K562 (cell line): ENCODE results near the gene RCOR3. TPM values are rescaled to one million over a fixed set of nuclear protein-coding genes. Genes with fewer than 3 reads are reported as not detected.

Experiments
- ARID1B ChIP-seq: fragments of 450-650 bp; IDR thresholded peaks from 2 replicates; pipeline ENCODE4 v1.6.1; 2016; ENCODE audit warnings: antibody characterized with exemption, mild to moderate bottlenecking, inconsistent platforms
- ATF3 ChIP-seq, 2 experiments: fragments of 450-650 bp in 1 of 2; sonication (generic) in 1 of 2; formaldehyde crosslinking in 1 of 2; IDR thresholded peaks in 1 of 2; conservative IDR thresholded peaks in 1 of 2; 2 replicates each; pipeline versions ENCODE4 v1.6.1 to v1.8.1; 2016 to 2023; ENCODE audit warnings: mild to moderate bottlenecking in 2 of 2, moderate library complexity in 2 of 2, inconsistent platforms in 1 of 2, missing genetic modification reagents in 1 of 2
- CEBPB ChIP-seq: fragments of 450-650 bp; IDR thresholded peaks from 2 replicates; pipeline ENCODE4 v1.6.1; 2016; ENCODE audit warnings: missing genetic modification characterization, missing compliant biosample characterization
- EP300 ChIP-seq: IDR thresholded peaks from 2 replicates; pipeline ENCODE4 v1.6.1; 2012; ENCODE audit warnings: low read length, improper control_type of control experiment
- FOSL1 ChIP-seq: fragments of 200-800 bp; sonication (Bioruptor generic); conservative IDR thresholded peaks from 2 replicates; pipeline ENCODE4 v1.6.1; 2016; ENCODE audit warnings: missing genetic modification characterization, missing compliant biosample characterization
- GABPB2 ChIP-seq: fragments of 250-450 bp; sonication (Bioruptor Pico); conservative IDR thresholded peaks from 2 replicates; pipeline ENCODE4 v1.5.1; 2021; ENCODE audit warnings: mild to moderate bottlenecking
- HINFP ChIP-seq: fragments of 450-650 bp; conservative IDR thresholded peaks from 2 replicates; pipeline ENCODE4 v1.6.1; 2016; ENCODE audit warnings: missing genetic modification characterization, low read depth, mild to moderate bottlenecking, control low read depth, missing compliant biosample characterization
- JUN ChIP-seq, 2 experiments: sonication (generic) in 1 of 2; formaldehyde crosslinking in 1 of 2; IDR thresholded peaks; 2 replicates each; pipeline versions ENCODE4 v1.6.1 to v1.8.0; 2012 to 2022; ENCODE audit warnings: borderline replicate concordance in 2 of 2, mild to moderate bottlenecking in 2 of 2, improper control_type of control experiment in 1 of 2, low read depth in 1 of 2, low read length in 1 of 2, missing genetic modification reagents in 1 of 2
- JUND ChIP-seq, 2 experiments: IDR thresholded peaks; 2 replicates in 1 of 2; 3 replicates in 1 of 2; pipeline ENCODE4 v1.6.1; 2011; ENCODE audit warnings: borderline replicate concordance in 2 of 2, low read depth in 2 of 2, low read length in 2 of 2, improper control_type of control experiment in 1 of 2, missing biosample characterization in 1 of 2, missing genetic modification characterization in 1 of 2, missing genetic modification reagents in 1 of 2
- KLF16 ChIP-seq: IDR thresholded peaks from 2 replicates; pipeline ENCODE4 v1.6.1; 2016; ENCODE audit warnings: antibody characterized with exemption
- PATZ1 ChIP-seq: fragments of 250-450 bp; sonication (Bioruptor Pico); IDR thresholded peaks from 2 replicates; pipeline ENCODE4 v1.5.0; 2020; ENCODE audit warnings: mild to moderate bottlenecking, borderline replicate concordance
- RBM17 ChIP-seq: fragments of 200-400 bp; formaldehyde crosslinking; IDR thresholded peaks from 2 replicates; pipeline ENCODE4 v1.6.1; 2017; ENCODE audit warnings: low read depth, mild to moderate bottlenecking, low read length, borderline replicate concordance
- SMARCC2 ChIP-seq: fragments of 450-650 bp; IDR thresholded peaks from 2 replicates; pipeline ENCODE4 v1.6.1; 2017; ENCODE audit warnings: antibody characterized with exemption, moderate library complexity, mild to moderate bottlenecking, low read depth
- STAG1 ChIP-seq: sonication (generic); formaldehyde crosslinking; IDR thresholded peaks from 2 replicates; pipeline ENCODE4 v1.5.0; 2020; ENCODE audit warnings: missing genetic modification reagents, borderline replicate concordance
- TRIM24 ChIP-seq, 2 experiments: fragments of 450-650 bp; IDR thresholded peaks; 2 replicates each; pipeline ENCODE4 v1.6.1; 2016
- ZNF140 ChIP-seq: fragments of 250-450 bp; sonication (Bioruptor Pico); IDR thresholded peaks from 2 replicates; pipeline ENCODE4 v1.8.0; 2021; ENCODE audit warnings: moderate library complexity, mild to moderate bottlenecking, inconsistent platforms
- polyA plus RNA-seq, 8 experiments: library from polyadenylated mRNA; depleted of rRNA in 4 of 8; stranded (reverse) in 5 of 8; unstranded in 3 of 8; fragments of >200 nt; fragmentation: Nextera tagmentation in 2 of 8; fragmentation: Illumina TruSeq in 1 of 8; extraction: Ambion mirVana in 2 of 8; extraction: Trizol in 1 of 8; gene quantifications; 2 replicates each; pipeline versions ENCODE4 v1.2.1 to v1.2.3, GENCODE V29; 2011 to 2014; ENCODE audit warnings: inconsistent platforms in 1 of 8, missing spikeins in 1 of 8
- total RNA-seq, 7 experiments: library from RNA; depleted of rRNA in 6 of 7; stranded (reverse); fragments of >200 nt in 6 of 7; fragmentation: Illumina TruSeq in 2 of 7; extraction: Trizol in 2 of 7; gene quantifications; 2 replicates each; pipeline versions ENCODE4 v1.2.1 to v1.2.3, GENCODE V29; 2011 to 2021; ENCODE audit warnings: low replicate concordance in 1 of 7
- TF ChIP-seq, protein P1 (sequence below): fragments of 250-450 bp; sonication (Bioruptor Pico); IDR thresholded peaks from 2 replicates; pipeline ENCODE4 v1.4.0; 2020

RCOR3 gene
- total and polyA plus RNA-seq, 9 of the 15 experiments (the other 6 are each of a cell fraction or from before 2014, with no cell fraction given): 9.7 to 42.7 (median 29.5) TPM

DNA sequence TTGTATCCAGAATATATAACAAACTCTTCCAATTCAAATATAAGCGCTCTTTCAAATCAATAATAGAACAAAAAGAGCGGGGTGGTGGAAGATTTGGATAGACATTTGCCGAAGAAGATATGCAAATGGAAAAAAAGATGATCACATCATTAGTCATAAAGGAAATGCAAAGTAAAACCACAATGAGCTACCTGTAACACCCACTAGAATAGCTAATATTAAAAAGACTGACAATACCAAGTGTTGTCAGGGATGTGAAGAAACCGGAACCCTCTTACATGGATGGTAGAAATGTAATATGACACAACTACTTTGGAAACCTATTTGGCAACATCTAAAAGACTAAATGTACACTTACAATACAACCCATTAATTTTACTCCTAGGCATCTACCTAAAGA is 61.8 kb downstream of the RCOR3 start (continued):
- TF ChIP-seq, protein P1, sequence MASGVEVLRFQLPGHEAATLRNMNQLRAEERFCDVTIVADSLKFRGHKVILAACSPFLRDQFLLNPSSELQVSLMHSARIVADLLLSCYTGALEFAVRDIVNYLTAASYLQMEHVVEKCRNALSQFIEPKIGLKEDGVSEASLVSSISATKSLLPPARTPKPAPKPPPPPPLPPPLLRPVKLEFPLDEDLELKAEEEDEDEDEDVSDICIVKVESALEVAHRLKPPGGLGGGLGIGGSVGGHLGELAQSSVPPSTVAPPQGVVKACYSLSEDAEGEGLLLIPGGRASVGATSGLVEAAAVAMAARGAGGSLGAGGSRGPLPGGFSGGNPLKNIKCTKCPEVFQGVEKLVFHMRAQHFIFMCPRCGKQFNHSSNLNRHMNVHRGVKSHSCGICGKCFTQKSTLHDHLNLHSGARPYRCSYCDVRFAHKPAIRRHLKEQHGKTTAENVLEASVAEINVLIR (CRISPR knock-in tag): no peak
- TF ChIP-seq RBM17 (no peak), JUN (IDR thresholded peaks at IDR 0.05; ENCODE audit: borderline replicate concordance, low read depth, low read length) (peak; percentile 69), JUN (CRISPR knock-in tag; IDR thresholded peaks at IDR 0.05; ENCODE audit: borderline replicate concordance) (no peak), ATF3 (IDR thresholded peaks at IDR 0.05) (peak; percentile 80), ATF3 (CRISPR knock-in tag; conservative IDR thresholded peaks at IDR 0.05) (no peak), STAG1 (CRISPR knock-in tag) (no peak), KLF16 (no peak), PATZ1 (CRISPR knock-in tag) (no peak), JUND (IDR thresholded peaks at IDR 0.05; ENCODE audit: borderline replicate concordance, low read depth, low read length) (peak; percentile 49; the same call in 1 of the 2 replicates), JUND (tag; IDR thresholded peaks at IDR 0.05; ENCODE audit: borderline replicate concordance, low read depth, low read length) (no peak), GABPB2 (CRISPR knock-in tag) (no peak), CEBPB (tag) (0 out of 2 replicates have a peak, but pooled peaks have one; percentile 25), SMARCC2 (0 out of 2 replicates have a peak, but pooled peaks have one; percentile 16), HINFP (tag) (no peak), FOSL1 (tag) (peak; percentile 89), ARID1B (no peak), TRIM24 (IDR thresholded peaks at IDR 0.05) (0 out of 4 replicates have a peak, but pooled peaks of 1 of the 2 experiments have one; percentile 11), ZNF140 (CRISPR knock-in tag) (no peak), EP300 (0 out of 2 replicates have a peak, but pooled peaks have one; percentile 5)
